Stimulated activated CD8-positive, alpha-beta memory T cell treated with anti-CD3 and anti-CD28 coated beads, Interleukin-15, amount 100 ng/mL, for 4 hours (primary cell): Measurements from ENCODE around the gene MRPL27.

Source experiments
- DNase-seq, 2 donors: peaks; one replicate each; pipeline ENCODE4 v3.0.0-alpha.2; 2020; ENCODE audit warnings: low read depth in 2 of 2

MRPL27 gene

GRCh38 chr17:50386510-50386909 is 13.5 kb upstream of the MRPL27 start:
- DNase-seq: no peak

- DNase-seq: no peak
Observed at GRCh38 chr17:50382931-50383330, 9.9 kb upstream of the MRPL27 start.

GRCh38 chr17:50381920-50382319 is 8.9 kb upstream of the MRPL27 start:
- DNase-seq: no peak

- no peak for DNase-seq
Observed at GRCh38 chr17:50381260-50381815, 8.4 kb upstream of the MRPL27 start.

- DNase-seq: no peak
Observed at GRCh38 chr17:50380369-50381259, 7.6 kb upstream of the MRPL27 start.

- no peak for DNase-seq
Observed at GRCh38 chr17:50379351-50380132, 6.6 kb upstream of the MRPL27 start.

GRCh38 chr17:50375858-50376538 is 3.0 kb upstream of the MRPL27 start:
- DNase-seq: no peak

- DNase-seq: no peak
Observed at GRCh38 chr17:50373705-50374104, 721 bp upstream of the MRPL27 start.

- no peak for DNase-seq
Observed at GRCh38 chr17:50372222-50372757, 694 bp downstream of the MRPL27 start.

- DNase-seq: no peak
Observed at GRCh38 chr17:50371526-50371925, 1.5 kb downstream of the MRPL27 start.

- no peak for DNase-seq
Observed at GRCh38 chr17:50370052-50370451, 2.9 kb downstream of the MRPL27 start.

GRCh38 chr17:50367401-50367800 is 5.6 kb downstream of the MRPL27 start:
- no peak for DNase-seq

GRCh38 chr17:50365649-50366393 is 7.2 kb downstream of the MRPL27 start:
- DNase-seq: no peak

GRCh38 chr17:50365165-50365564 is 7.8 kb downstream of the MRPL27 start:
- DNase-seq: no peak

GRCh38 chr17:50364715-50365114 is 8.3 kb downstream of the MRPL27 start:
- no peak for DNase-seq

GRCh38 chr17:50364061-50364458 is 8.9 kb downstream of the MRPL27 start:
- no peak for DNase-seq

GRCh38 chr17:50363217-50364060 is 9.5 kb downstream of the MRPL27 start:
- DNase-seq: no peak

GRCh38 chr17:50362661-50363060 is 10.3 kb downstream of the MRPL27 start:
- no peak for DNase-seq

- DNase-seq: peak; percentile 12 to 17
Observed at GRCh38 chr17:50361561-50362480, 11.2 kb downstream of the MRPL27 start.
